SK-N-SH (cell line): ENCODE results near the gene CACNA2D4. TPM values are rescaled to one million over a fixed set of nuclear protein-coding genes. Genes with fewer than 3 reads are reported as not detected.

Experiments used
- CTCF ChIA-PET: fragments of 300-600, 350-600 bp; formaldehyde crosslinking; extraction: SDS; loops from one replicate; lab custom pipeline; 2021; lab: Yijun Ruan, JAX
- POLR2A ChIA-PET: fragments of 350-600 bp; sonication (Branson Sonifier 250); formaldehyde crosslinking; extraction: SDS; loops from one replicate; lab custom pipeline; 2020; ENCODE audit warnings: antibody characterized with exemption, inconsistent platforms; lab: Yijun Ruan, JAX
- DNase-seq: peaks from one replicate; pipeline ENCODE4 v3.0.0; 2012
- H2AFZ ChIP-seq: fragments of 200-600 bp; sonication (generic); 2 replicates; pipeline ENCODE4 v1.8.1; 2016; ENCODE audit warnings: antibody characterized with exemption, mild to moderate bottlenecking, low read depth
- H3F3A ChIP-seq: fragments of 200-600 bp; sonication (generic); replicated peaks from 2 replicates; pipeline ENCODE3; 2016; ENCODE audit warnings: antibody characterized with exemption, mild to moderate bottlenecking; ENCODE audit not compliant: insufficient read depth
- H3K27ac ChIP-seq, 2 experiments: fragments of 200-500 bp in 1 of 2; fragments of 200-600 bp in 1 of 2; sonication (Bioruptor generic) in 1 of 2; sonication (generic), shearing (Covaris generic) in 1 of 2; 2 replicates each; pipeline versions ENCODE4 v1.5.1 to v1.6.1; 2014 to 2016; ENCODE audit warnings: low read depth in 2 of 2, inconsistent platforms in 1 of 2, low read length in 1 of 2, mild to moderate bottlenecking in 1 of 2, mixed read lengths in 1 of 2
- H3K27me3 ChIP-seq: fragments of 200-600 bp; sonication (generic), shearing (Covaris generic); 2 replicates; pipeline ENCODE4 v1.6.1; 2016; ENCODE audit warnings: mixed run types; ENCODE audit not compliant: insufficient read depth
- H3K36me3 ChIP-seq, 2 experiments: fragments of 200-500 bp in 1 of 2; fragments of 200-600 bp in 1 of 2; sonication (Bioruptor generic) in 1 of 2; sonication (generic) in 1 of 2; replicated peaks in 1 of 2; 2 replicates each; pipeline versions ENCODE3 to v1.5.1; 2014 to 2016; ENCODE audit warnings: low read length in 1 of 2, mild to moderate bottlenecking in 1 of 2; ENCODE audit not compliant: insufficient read depth in 2 of 2, control insufficient read depth in 1 of 2
- H3K4me1 ChIP-seq, 2 experiments: fragments of 200-500 bp in 1 of 2; fragments of 200-600 bp in 1 of 2; sonication (Bioruptor generic) in 1 of 2; sonication (generic), shearing (Covaris generic) in 1 of 2; 2 replicates each; pipeline versions ENCODE4 v1.5.1 to v1.6.1; 2014 to 2016; ENCODE audit warnings: low read depth in 1 of 2, low read length in 1 of 2, mixed run types in 1 of 2; ENCODE audit not compliant: insufficient read depth in 2 of 2, control insufficient read depth in 1 of 2
- H3K4me2 ChIP-seq: fragments of 200-600 bp; sonication (generic), shearing (Covaris generic); 2 replicates; pipeline ENCODE4 v1.6.1; 2017; ENCODE audit warnings: mixed run types
- H3K4me3 ChIP-seq, 2 experiments: fragments of 200-500 bp in 1 of 2; fragments of 200-600 bp in 1 of 2; sonication (Bioruptor generic) in 1 of 2; sonication (generic), shearing (Covaris generic) in 1 of 2; 2 replicates each; pipeline versions ENCODE4 v1.5.1 to v1.8.1; 2014 to 2016; ENCODE audit warnings: low read depth in 2 of 2, inconsistent platforms in 1 of 2, low read length in 1 of 2, mild to moderate bottlenecking in 1 of 2, mixed read lengths in 1 of 2, moderate library complexity in 1 of 2
- H3K79me2 ChIP-seq: fragments of 200-600 bp; sonication (generic); 2 replicates; pipeline ENCODE4 v1.8.1; 2017; ENCODE audit warnings: mild to moderate bottlenecking; ENCODE audit not compliant: insufficient read depth
- H3K9ac ChIP-seq: fragments of 200-600 bp; sonication (generic); 2 replicates; pipeline ENCODE4 v1.6.1; 2017; ENCODE audit warnings: mixed run types
- H3K9me2 ChIP-seq: fragments of 200-600 bp; sonication (generic); 2 replicates; pipeline ENCODE4 v1.6.1; 2017; ENCODE audit warnings: mixed run types
- H3K9me3 ChIP-seq: fragments of 200-600 bp; sonication (generic); 2 replicates; pipeline ENCODE4 v1.6.1; 2017; ENCODE audit warnings: mixed run types, mild to moderate bottlenecking, moderate library complexity
- H4K20me1 ChIP-seq: fragments of 200-600 bp; sonication (generic); 2 replicates; pipeline ENCODE4 v1.6.1; 2017; ENCODE audit warnings: mild to moderate bottlenecking, mixed run types; ENCODE audit not compliant: insufficient read depth
- CHD2 ChIP-seq: fragments of 150-350 bp; IDR thresholded peaks from 2 replicates; pipeline ENCODE4 v1.6.1; 2018; ENCODE audit warnings: low read length; ENCODE audit not compliant: partially characterized antibody
- CTCF ChIP-seq: fragments of 200-600 bp; sonication (generic); IDR thresholded peaks from 2 replicates; pipeline ENCODE4 v1.6.1; 2017; ENCODE audit warnings: antibody characterized with exemption, mild to moderate bottlenecking, moderate library complexity
- ELF1 ChIP-seq: IDR thresholded peaks from 2 replicates; pipeline ENCODE4 v1.4.0; 2012
- EZH2phosphoT487 ChIP-seq: fragments of 200-600 bp; sonication (generic); IDR thresholded peaks from 2 replicates; pipeline ENCODE4 v1.6.1; 2017; ENCODE audit warnings: low read depth, mixed run types, mild to moderate bottlenecking, antibody characterized with exemption, moderate library complexity, borderline replicate concordance
- FOXJ3 ChIP-seq: sonication (generic); formaldehyde crosslinking; IDR thresholded peaks from 2 replicates; pipeline ENCODE4 v1.5.1; 2020; ENCODE audit warnings: mild to moderate bottlenecking, missing genetic modification reagents
- FOXM1 ChIP-seq: IDR thresholded peaks from 2 replicates; pipeline ENCODE4 v1.4.0; 2012; ENCODE audit warnings: low read depth, mild to moderate bottlenecking
- GABPA ChIP-seq: IDR thresholded peaks from 2 replicates; pipeline ENCODE4 v1.4.0; 2012; ENCODE audit warnings: low read depth, mild to moderate bottlenecking
- GATA2 ChIP-seq: sonication (generic); formaldehyde crosslinking; IDR thresholded peaks from 2 replicates; pipeline ENCODE4 v1.5.0; 2020; ENCODE audit warnings: mild to moderate bottlenecking, missing genetic modification reagents
- JUND ChIP-seq: IDR thresholded peaks from 2 replicates; pipeline ENCODE4 v1.4.0; 2012
- MAX ChIP-seq: IDR thresholded peaks from 2 replicates; pipeline ENCODE4 v1.4.0; 2012; ENCODE audit warnings: low read depth
- MEF2A ChIP-seq: IDR thresholded peaks from 2 replicates; pipeline ENCODE4 v1.4.0; 2012; ENCODE audit warnings: low read depth, borderline replicate concordance
- MXI1 ChIP-seq: IDR thresholded peaks from 2 replicates; pipeline ENCODE4 v1.6.1; 2012; ENCODE audit warnings: mild to moderate bottlenecking, low read depth, low read length, improper control_type of control experiment
- NFIC ChIP-seq: IDR thresholded peaks from 2 replicates; pipeline ENCODE4 v1.4.0; 2012; ENCODE audit warnings: borderline replicate concordance
- NRF1 ChIP-seq: IDR thresholded peaks from 2 replicates; pipeline ENCODE4 v1.6.1; 2012; ENCODE audit warnings: low read depth, mild to moderate bottlenecking, low read length
- POLR2AphosphoS5 ChIP-seq: IDR thresholded peaks from 2 replicates; pipeline ENCODE4 v1.6.1; 2012; ENCODE audit warnings: low read depth, low read length
- RAD21 ChIP-seq: IDR thresholded peaks from 2 replicates; pipeline ENCODE4 v1.6.1; 2012; ENCODE audit warnings: mild to moderate bottlenecking, low read length
- RCOR1 ChIP-seq: fragments of 150-350 bp; IDR thresholded peaks from 2 replicates; pipeline ENCODE4 v1.6.1; 2017; ENCODE audit warnings: antibody characterized with exemption, low read length
- REST ChIP-seq: IDR thresholded peaks from 2 replicates; pipeline ENCODE4 v1.6.1; 2012; ENCODE audit warnings: mild to moderate bottlenecking, low read depth, low read length, moderate library complexity
- RXRA ChIP-seq: IDR thresholded peaks from 2 replicates; pipeline ENCODE4 v1.4.0; 2012; ENCODE audit warnings: low read depth, mild to moderate bottlenecking, borderline replicate concordance
- SIN3A ChIP-seq: IDR thresholded peaks from 2 replicates; pipeline ENCODE4 v1.6.1; 2012; ENCODE audit warnings: low read depth, mild to moderate bottlenecking, low read length, moderate library complexity, borderline replicate concordance
- TCF12 ChIP-seq: IDR thresholded peaks from 2 replicates; pipeline ENCODE4 v1.4.0; 2012
- TEAD4 ChIP-seq: IDR thresholded peaks from 2 replicates; pipeline ENCODE4 v1.4.0; 2012; ENCODE audit warnings: mild to moderate bottlenecking, borderline replicate concordance; ENCODE audit not compliant: insufficient read depth
- USF1 ChIP-seq: IDR thresholded peaks from 2 replicates; pipeline ENCODE4 v1.4.0; 2012; ENCODE audit warnings: low read depth, borderline replicate concordance
- YY1 ChIP-seq: IDR thresholded peaks from 2 replicates; pipeline ENCODE4 v1.4.0; 2012; ENCODE audit warnings: low read depth, mild to moderate bottlenecking
- WGBS: methylation state at CpG from one replicate; pipeline ENCODE4 v1.1.6; 2017; ENCODE audit warnings: low lambda C conversion rate; 5-methylcytosine and 5-hydroxymethylcytosine counted together
- polyA plus RNA-seq, 3 experiments: library from polyadenylated mRNA; depleted of rRNA; stranded (reverse); fragments of >200 nt; gene quantifications; 2 replicates each; pipeline ENCODE4 v1.2.3, GENCODE V29; 2012
- TF ChIP-seq, protein P1 (sequence below): fragments of 150-350 bp; IDR thresholded peaks from 2 replicates; pipeline ENCODE4 v1.6.1; 2017; ENCODE audit warnings: antibody characterized with exemption, low read length, low read depth, borderline replicate concordance
- TF ChIP-seq, protein P2 (sequence below): IDR thresholded peaks from 2 replicates; pipeline ENCODE4 v1.4.0; 2012; ENCODE audit warnings: low read depth, borderline replicate concordance

Gene CACNA2D4
- polyA plus RNA-seq, 1 of the 3 experiments (the other 2 are of a cell fraction), result 0.02 TPM

- Histone ChIP-seq H3F3A (peaks cover 36% of the 10 kb centered on the region), H3K9me3 (no peaks in the 10 kb centered on the region), H3K4me1 (peaks cover 13 to 48% of the 10 kb centered on the region in 2 experiments), H3K9ac (no peak overlapping the region), H3K36me3 (peaks cover 5 to 23% of the 10 kb centered on the region in 2 experiments), H3K4me3 (no peak overlapping the region), H2AFZ (no peak overlapping the region), H4K20me1 (no peaks in the 10 kb centered on the region), H3K4me2 (peak overlapping the region; percentile 40), H3K9me2 (no peaks in the 10 kb centered on the region), H3K27ac (peak overlapping the region in 1 of 2 experiments; percentile 49; a peak in 2 of 4 replicates), H3K27me3 (no peaks in the 10 kb centered on the region), H3K79me2 (peaks cover 14% of the 10 kb centered on the region; the same call in 1 of the 2 replicates)
- 33% methylated on average over 1 of the region's 1 CpG for WGBS
- POLR2A ChIA-PET, result no interaction called here
- no peak for DNase-seq
- CTCF ChIA-PET, result interaction anchor here (1.9 kb wide), 1 partner anchor 11 kb away, joined by 15 read pairs; no protein-coding TSS in a partner anchor
- TF ChIP-seq TCF12, result peak; percentile 83
- TF ChIP-seq USF1, result no peak
- TF ChIP-seq CTCF, result no peak
- no peak for TF ChIP-seq POLR2AphosphoS5
- no peak for TF ChIP-seq GATA2 (CRISPR knock-in tag)
- no peak for TF ChIP-seq ELF1
- peak; percentile 28; the same call in 1 of the 2 replicates for TF ChIP-seq JUND
- TF ChIP-seq TEAD4, result peak; percentile 49; the same call in 1 of the 2 replicates
- no peak for TF ChIP-seq FOXJ3 (CRISPR knock-in tag)
- peak; percentile 31; the same call in 1 of the 2 replicates for TF ChIP-seq RXRA
- peak; percentile 85 for TF ChIP-seq NFIC
- TF ChIP-seq, protein P1, sequence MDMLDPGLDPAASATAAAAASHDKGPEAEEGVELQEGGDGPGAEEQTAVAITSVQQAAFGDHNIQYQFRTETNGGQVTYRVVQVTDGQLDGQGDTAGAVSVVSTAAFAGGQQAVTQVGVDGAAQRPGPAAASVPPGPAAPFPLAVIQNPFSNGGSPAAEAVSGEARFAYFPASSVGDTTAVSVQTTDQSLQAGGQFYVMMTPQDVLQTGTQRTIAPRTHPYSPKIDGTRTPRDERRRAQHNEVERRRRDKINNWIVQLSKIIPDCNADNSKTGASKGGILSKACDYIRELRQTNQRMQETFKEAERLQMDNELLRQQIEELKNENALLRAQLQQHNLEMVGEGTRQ, result no peak
- no peak for TF ChIP-seq RCOR1
- TF ChIP-seq YY1, result no peak
- TF ChIP-seq FOXM1, result no peak
- TF ChIP-seq MAX, result peak; percentile 34; the same call in 1 of the 2 replicates
- TF ChIP-seq REST, result no peak
- no peak for TF ChIP-seq NRF1
- no peak for TF ChIP-seq RAD21
- TF ChIP-seq, protein P2, sequence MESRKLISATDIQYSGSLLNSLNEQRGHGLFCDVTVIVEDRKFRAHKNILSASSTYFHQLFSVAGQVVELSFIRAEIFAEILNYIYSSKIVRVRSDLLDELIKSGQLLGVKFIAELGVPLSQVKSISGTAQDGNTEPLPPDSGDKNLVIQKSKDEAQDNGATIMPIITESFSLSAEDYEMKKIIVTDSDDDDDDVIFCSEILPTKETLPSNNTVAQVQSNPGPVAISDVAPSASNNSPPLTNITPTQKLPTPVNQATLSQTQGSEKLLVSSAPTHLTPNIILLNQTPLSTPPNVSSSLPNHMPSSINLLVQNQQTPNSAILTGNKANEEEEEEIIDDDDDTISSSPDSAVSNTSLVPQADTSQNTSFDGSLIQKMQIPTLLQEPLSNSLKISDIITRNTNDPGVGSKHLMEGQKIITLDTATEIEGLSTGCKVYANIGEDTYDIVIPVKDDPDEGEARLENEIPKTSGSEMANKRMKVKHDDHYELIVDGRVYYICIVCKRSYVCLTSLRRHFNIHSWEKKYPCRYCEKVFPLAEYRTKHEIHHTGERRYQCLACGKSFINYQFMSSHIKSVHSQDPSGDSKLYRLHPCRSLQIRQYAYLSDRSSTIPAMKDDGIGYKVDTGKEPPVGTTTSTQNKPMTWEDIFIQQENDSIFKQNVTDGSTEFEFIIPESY, result no peak
- TF ChIP-seq MEF2A, result no peak
- peak; percentile 39; the same call in 1 of the 2 replicates for TF ChIP-seq SIN3A
- TF ChIP-seq CHD2, result no peak
- no peak for TF ChIP-seq GABPA
- TF ChIP-seq MXI1, result no peak
- TF ChIP-seq EZH2phosphoT487, result no peak
These were observed 138.7 kb downstream of the CACNA2D4 start for GRCh38 chr12:1779783-1780182.
